Mucosa of descending colon (tissue), 3 donors: ENCODE results near the gene ARL4A. TPM values are rescaled to one million over a fixed set of nuclear protein-coding genes. Genes with fewer than 3 reads are reported as not detected.
A peak's percentile ranks its signal among the peaks of the same experiment; 100 is the strongest.

Experiments used
- ATAC-seq: fragments of 200-7000 bp; cut with Tn5 transposase; one replicate; pipeline ENCODE4 v1.9.1; 2020; ENCODE audit warnings: mild to moderate bottlenecking, moderate library complexity
- DNase-seq, 3 donors: peaks; one replicate each; pipeline ENCODE4 v3.0.0-alpha.2; 2020
- H3K36me3 ChIP-seq: fragments of 200-600 bp; one replicate; pipeline ENCODE4 v1.8.0; 2021; ENCODE audit warnings: low read depth, mild to moderate bottlenecking
- H3K4me1 ChIP-seq: fragments of 200-600 bp; one replicate; pipeline ENCODE4 v1.8.0; 2021; ENCODE audit warnings: low read depth, mild to moderate bottlenecking
- H3K4me3 ChIP-seq: fragments of 200-600 bp; one replicate; pipeline ENCODE4 v1.8.0; 2021; ENCODE audit warnings: mild to moderate bottlenecking
- H3K9me3 ChIP-seq: fragments of 200-600 bp; one replicate; pipeline ENCODE4 v1.8.0; 2021; ENCODE audit warnings: mild to moderate bottlenecking
- intact Hi-C, 2 donors: fragments of 100-400 bp; cut with DNase I in 1 of 2; cut with micrococcal nuclease in 1 of 2; formaldehyde crosslinking; loops; one replicate each; pipeline versions ENCODE4 v1.11.0 to v1.11.1; 2022; cut with DNase I, micrococcal nuclease
- total RNA-seq, 3 donors: library from RNA; stranded (reverse); fragmentation: NEBNext Ultra II Directional in 2 of 3; extraction: Animal tissue kit (Norgen Biotek cat#: 25700) in 2 of 3; gene quantifications; one replicate each; pipeline versions ENCODE4 v1.2.1 to v1.2.4, GENCODE V29; 2021 to 2023
- TF ChIP-seq, protein P1 (sequence below): fragments of 200-600 bp; IDR thresholded peaks from one replicate; pipeline ENCODE4 v1.8.0; 2022; ENCODE audit warnings: antibody characterized with exemption, mild to moderate bottlenecking
- donor health status: DM: no; HTN: no; CAD: no; lungs with moderate emphysema.
- donor health status: DM: no; HTN: no; CAD: no.
- donor health status: DM: no; HTN: yes; CAD: no.

The ARL4A gene
- total RNA-seq, 3 donors from 2014 or later = 55.3 to 88.3 (median 73.4) TPM

DNA sequence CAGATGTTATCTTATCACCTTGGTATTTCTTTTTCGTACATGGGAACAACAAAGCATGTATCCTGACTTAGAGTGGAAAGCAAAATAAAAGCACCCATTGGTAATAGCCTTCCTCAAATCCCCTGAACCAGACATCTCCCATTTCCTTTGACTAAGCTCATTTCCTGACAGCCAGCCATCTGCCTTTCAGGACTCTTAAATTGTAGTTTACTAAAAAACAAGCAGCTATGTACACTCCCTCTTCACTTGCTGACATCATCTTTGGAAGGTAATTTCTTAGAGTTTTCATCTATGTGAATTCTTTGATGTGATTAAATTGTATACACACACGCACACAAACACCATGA, 40.7 kb downstream of the ARL4A start:
- H3K36me3 ChIP-seq = no peaks in the 10 kb centered on the region
- H3K9me3 ChIP-seq = no peaks in the 10 kb centered on the region
- no peaks in the 10 kb centered on the region for H3K4me1 ChIP-seq
- ATAC-seq (no peak), DNase-seq (no peak)
- no peak overlapping the region for H3K4me3 ChIP-seq
- intact Hi-C loops = no loop called here
- TF ChIP-seq, protein P1, sequence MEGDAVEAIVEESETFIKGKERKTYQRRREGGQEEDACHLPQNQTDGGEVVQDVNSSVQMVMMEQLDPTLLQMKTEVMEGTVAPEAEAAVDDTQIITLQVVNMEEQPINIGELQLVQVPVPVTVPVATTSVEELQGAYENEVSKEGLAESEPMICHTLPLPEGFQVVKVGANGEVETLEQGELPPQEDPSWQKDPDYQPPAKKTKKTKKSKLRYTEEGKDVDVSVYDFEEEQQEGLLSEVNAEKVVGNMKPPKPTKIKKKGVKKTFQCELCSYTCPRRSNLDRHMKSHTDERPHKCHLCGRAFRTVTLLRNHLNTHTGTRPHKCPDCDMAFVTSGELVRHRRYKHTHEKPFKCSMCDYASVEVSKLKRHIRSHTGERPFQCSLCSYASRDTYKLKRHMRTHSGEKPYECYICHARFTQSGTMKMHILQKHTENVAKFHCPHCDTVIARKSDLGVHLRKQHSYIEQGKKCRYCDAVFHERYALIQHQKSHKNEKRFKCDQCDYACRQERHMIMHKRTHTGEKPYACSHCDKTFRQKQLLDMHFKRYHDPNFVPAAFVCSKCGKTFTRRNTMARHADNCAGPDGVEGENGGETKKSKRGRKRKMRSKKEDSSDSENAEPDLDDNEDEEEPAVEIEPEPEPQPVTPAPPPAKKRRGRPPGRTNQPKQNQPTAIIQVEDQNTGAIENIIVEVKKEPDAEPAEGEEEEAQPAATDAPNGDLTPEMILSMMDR = no peak

DNA sequence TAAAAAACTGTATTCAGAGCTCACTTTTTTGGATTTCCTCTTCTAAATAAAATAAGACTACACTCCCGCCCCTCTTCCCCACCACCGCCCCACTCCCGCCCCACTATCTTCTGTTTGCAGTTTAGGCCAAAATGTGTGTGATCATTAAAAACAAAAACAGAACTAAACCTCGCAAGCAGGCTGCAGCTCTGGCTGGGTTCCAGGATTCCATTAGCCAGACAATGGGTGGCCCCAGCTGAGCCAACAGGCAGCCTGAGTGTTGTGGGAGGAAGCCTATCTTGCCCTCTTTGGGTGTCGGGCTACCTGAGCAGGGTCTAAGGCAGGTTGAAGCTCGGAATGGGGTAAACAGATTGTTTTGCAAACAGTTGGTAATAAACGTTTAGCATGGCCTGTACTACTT, 41.7 kb downstream of the ARL4A start:
- Histone ChIP-seq H3K4me3 (no peak overlapping the region), H3K9me3 (no peaks in the 10 kb centered on the region), H3K4me1 (no peaks in the 10 kb centered on the region), H3K36me3 (no peaks in the 10 kb centered on the region)
- intact Hi-C loops = no loop called here
- ATAC-seq (peak; percentile 13), DNase-seq (peak in 2 of 3 donors; percentile 38 to 63)
- TF ChIP-seq, protein P1 = no peak

DNA sequence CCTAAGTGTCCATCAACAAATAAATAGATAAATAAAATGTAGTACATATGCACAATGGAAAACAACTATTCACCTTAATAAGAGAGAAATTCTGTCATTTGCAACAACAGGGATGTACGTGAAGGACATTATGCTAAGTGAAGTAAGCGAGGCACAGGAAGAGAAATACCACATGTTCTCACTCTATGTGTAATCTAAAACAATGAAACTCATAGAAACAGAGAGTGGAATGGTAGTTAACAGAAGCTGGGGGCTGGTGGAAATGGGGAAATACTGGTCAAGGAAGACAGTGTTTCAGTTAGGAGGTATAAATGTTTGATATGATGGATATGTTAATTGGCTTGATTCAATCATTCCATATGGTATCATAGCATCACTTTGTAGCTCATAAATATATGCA, 43.1 kb downstream of the ARL4A start:
- H3K4me3 ChIP-seq = no peak overlapping the region
- intact Hi-C loops = no loop called here
- no peaks in the 10 kb centered on the region for H3K36me3 ChIP-seq
- DNase-seq = no peak
- ATAC-seq = no peak
- TF ChIP-seq, protein P1 = no peak
- no peaks in the 10 kb centered on the region for H3K4me1 ChIP-seq
- no peaks in the 10 kb centered on the region for H3K9me3 ChIP-seq

DNA sequence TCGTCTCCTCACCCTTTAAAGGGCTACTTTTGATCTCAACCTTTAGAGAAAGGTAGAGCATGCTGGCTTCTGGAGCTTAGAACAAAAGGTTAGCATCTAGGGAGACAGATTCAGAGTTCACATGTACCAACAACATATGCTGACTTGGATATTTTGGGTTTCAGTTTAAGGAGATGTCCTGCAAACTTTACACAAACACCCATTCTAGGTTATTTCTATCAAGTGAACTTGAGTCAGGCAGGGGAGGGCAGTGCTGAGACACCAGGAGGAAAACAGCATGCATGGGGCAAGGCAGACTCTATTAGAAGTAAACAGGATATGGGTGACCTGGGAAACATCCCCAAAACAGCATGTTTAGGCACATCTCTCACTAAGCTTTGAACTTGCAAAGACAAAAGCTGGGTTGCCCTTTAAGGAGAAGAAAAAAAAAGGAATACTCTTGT, 43.8 kb downstream of the ARL4A start:
- TF ChIP-seq, protein P1 = no peak
- peak; percentile 62 for ATAC-seq
- intact Hi-C loops = no loop called here
- DNase-seq = no peak
- H3K36me3 ChIP-seq = no peaks in the 10 kb centered on the region
- no peak overlapping the region for H3K4me3 ChIP-seq
- no peaks in the 10 kb centered on the region for H3K4me1 ChIP-seq
- no peaks in the 10 kb centered on the region for H3K9me3 ChIP-seq

DNA sequence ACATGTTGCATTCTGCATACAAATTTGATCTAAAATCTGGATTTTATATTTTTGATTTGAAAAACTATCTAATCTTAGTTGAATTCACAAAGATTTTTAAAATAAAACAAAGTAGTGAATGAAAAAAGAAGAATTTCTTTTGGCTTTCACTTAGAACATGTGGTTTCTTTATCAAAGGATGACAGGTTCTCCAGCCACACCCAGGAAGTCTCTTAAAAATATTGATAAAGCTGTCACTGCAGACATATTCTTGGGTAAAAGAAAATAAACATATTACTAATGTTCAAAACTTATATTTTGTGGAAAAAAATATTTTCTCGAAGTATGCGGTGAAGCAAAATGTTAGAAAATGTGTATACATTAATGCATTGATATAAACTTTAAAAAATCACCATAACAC, 44.3 kb downstream of the ARL4A start:
- H3K4me3 ChIP-seq = no peak overlapping the region
- no peaks in the 10 kb centered on the region for H3K9me3 ChIP-seq
- no peak for ATAC-seq
- DNase-seq = no peak
- intact Hi-C loops = no loop called here
- no peaks in the 10 kb centered on the region for H3K4me1 ChIP-seq
- H3K36me3 ChIP-seq = no peaks in the 10 kb centered on the region
- TF ChIP-seq, protein P1 = no peak

DNA sequence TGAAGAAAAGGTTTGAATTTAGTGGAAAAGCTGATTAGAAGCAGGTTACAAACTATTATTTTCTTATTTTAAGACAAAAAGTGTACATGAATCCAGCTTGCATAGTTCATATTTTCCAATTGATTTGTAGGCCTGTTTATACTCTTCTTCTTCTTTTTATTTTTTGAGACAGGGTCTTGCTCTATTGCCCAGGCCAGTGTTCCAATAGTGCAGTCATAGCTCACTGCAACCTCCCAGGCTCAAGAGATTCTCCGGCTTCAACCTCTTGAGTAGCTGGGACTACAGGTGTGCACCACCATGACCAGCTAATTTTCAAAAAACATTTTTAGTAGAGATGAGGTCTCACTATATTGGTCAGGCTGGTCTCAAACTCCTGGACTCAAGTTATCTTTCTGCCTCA, 45.0 kb downstream of the ARL4A start:
- ATAC-seq (no peak), DNase-seq (no peak)
- H3K36me3 ChIP-seq = no peaks in the 10 kb centered on the region
- no peaks in the 10 kb centered on the region for H3K4me1 ChIP-seq
- intact Hi-C loops = no loop called here
- no peak overlapping the region for H3K4me3 ChIP-seq
- no peaks in the 10 kb centered on the region for H3K9me3 ChIP-seq
- TF ChIP-seq, protein P1 = no peak
